GM23338 (cell line): Measurements from ENCODE around the gene ADAT3. TPM values are rescaled to one million over a fixed set of nuclear protein-coding genes. Genes with fewer than 3 reads are reported as not detected.

Experiments used
- ATAC-seq: fragments of 200-7000 bp; cut with Tn5 transposase; 3 replicates; pipeline ENCODE4 v1.9.1; 2020
- DNase-seq: peaks from one replicate; pipeline ENCODE4 v3.0.0-alpha.2; 2015; ENCODE audit warnings: low spot score
- H2AFZ ChIP-seq: fragments of 200-600 bp; sonication (generic); 2 replicates; pipeline ENCODE4 v1.8.0; 2016; ENCODE audit warnings: antibody characterized with exemption, mild to moderate bottlenecking, moderate library complexity
- H3F3A ChIP-seq: fragments of 200-600 bp; sonication (generic); replicated peaks from 2 replicates; pipeline ENCODE4 v1.8.0; 2017; ENCODE audit warnings: antibody characterized with exemption, mixed run types, low read depth
- H3K27ac ChIP-seq: fragments of 200-600 bp; sonication (generic); 2 replicates; pipeline ENCODE4 v1.6.1; 2016; ENCODE audit warnings: low read depth
- H3K27me3 ChIP-seq: fragments of 200-600 bp; sonication (generic); 2 replicates; pipeline ENCODE4 v1.8.0; 2016; ENCODE audit warnings: mild to moderate bottlenecking, mixed run types, moderate library complexity; ENCODE audit not compliant: insufficient read depth
- H3K36me3 ChIP-seq: fragments of 200-600 bp; sonication (generic); 2 replicates; pipeline ENCODE4 v1.8.0; 2016; ENCODE audit warnings: mild to moderate bottlenecking; ENCODE audit not compliant: insufficient read depth
- H3K4me1 ChIP-seq: fragments of 200-600 bp; sonication (generic); 2 replicates; pipeline ENCODE4 v1.8.0; 2016; ENCODE audit warnings: mild to moderate bottlenecking, moderate library complexity; ENCODE audit not compliant: insufficient read depth
- H3K4me2 ChIP-seq: fragments of 200-600 bp; sonication (generic); 2 replicates; pipeline ENCODE4 v1.7.1; 2017; ENCODE audit warnings: mixed run types
- H3K4me3 ChIP-seq: fragments of 200-600 bp; sonication (generic); 2 replicates; pipeline ENCODE4 v1.6.1; 2016; ENCODE audit warnings: mixed run types
- H3K79me2 ChIP-seq: fragments of 200-600 bp; sonication (generic); replicated peaks from 2 replicates; pipeline ENCODE4 v1.8.0; 2017; ENCODE audit warnings: mild to moderate bottlenecking; ENCODE audit not compliant: insufficient read depth
- H3K9me2 ChIP-seq: fragments of 200-600 bp; sonication (generic); 2 replicates; pipeline ENCODE4 v1.8.0; 2017; ENCODE audit not compliant: insufficient read depth
- H4K20me1 ChIP-seq: fragments of 200-600 bp; sonication (generic); replicated peaks from 2 replicates; pipeline ENCODE4 v1.8.0; 2017; ENCODE audit warnings: mild to moderate bottlenecking; ENCODE audit not compliant: insufficient read depth
- H3K27ac Mint-ChIP-seq: 2 replicates; pipeline ENCODE4 v1.8.0; 2020; ENCODE audit warnings: inconsistent platforms, mild to moderate bottlenecking, moderate library complexity, mixed read lengths
- H3K27me3 Mint-ChIP-seq: 3 replicates; pipeline ENCODE4 v1.8.0; 2022; ENCODE audit warnings: low read depth, mild to moderate bottlenecking, moderate library complexity, mixed read lengths, inconsistent platforms; ENCODE audit not compliant: insufficient read depth, poor library complexity
- H3K36me3 Mint-ChIP-seq: 3 replicates; pipeline ENCODE4 v1.8.0; 2021; ENCODE audit warnings: low read depth, mild to moderate bottlenecking, inconsistent platforms, moderate library complexity, mixed read lengths
- H3K4me1 Mint-ChIP-seq: 3 replicates; pipeline ENCODE4 v1.8.0; 2020; ENCODE audit warnings: mild to moderate bottlenecking, inconsistent platforms, mixed read lengths
- H3K4me3 Mint-ChIP-seq: 3 replicates; pipeline ENCODE4 v1.8.0; 2021; ENCODE audit warnings: moderate library complexity, mild to moderate bottlenecking, inconsistent platforms, mixed read lengths
- H3K9me3 Mint-ChIP-seq: 3 replicates; pipeline ENCODE4 v1.8.0; 2020; ENCODE audit warnings: moderate library complexity, mild to moderate bottlenecking, inconsistent platforms, mixed read lengths
- CREB1 ChIP-seq: fragments of 250-450 bp; sonication (Bioruptor Pico); IDR thresholded peaks from 2 replicates; pipeline ENCODE4 v1.5.0; 2020; ENCODE audit warnings: low read depth, mild to moderate bottlenecking, moderate library complexity
- CTCF ChIP-seq, 2 experiments: fragments of 200-600 bp in 1 of 2; sonication (generic) in 1 of 2; conservative IDR thresholded peaks; 2 replicates each; pipeline versions ENCODE4 v1.5.1 to v1.6.1; 2016 to 2017; ENCODE audit warnings: antibody characterized with exemption in 2 of 2, low read depth in 2 of 2, mild to moderate bottlenecking in 2 of 2, moderate library complexity in 1 of 2
- ETS1 ChIP-seq: IDR thresholded peaks from 2 replicates; pipeline ENCODE4 v1.6.1; 2016; ENCODE audit warnings: antibody characterized with exemption
- EZH2 ChIP-seq: fragments of 200-600 bp; sonication (generic); IDR thresholded peaks from one replicate; pipeline ENCODE4 v1.8.0; 2017; ENCODE audit warnings: antibody characterized with exemption, mild to moderate bottlenecking, low read depth; ENCODE audit not compliant: unreplicated experiment
- EZH2phosphoT487 ChIP-seq: fragments of 200-600 bp; sonication (generic); IDR thresholded peaks from one replicate; pipeline ENCODE4 v1.8.1; 2018; ENCODE audit warnings: antibody characterized with exemption; ENCODE audit not compliant: unreplicated experiment
- JUNB ChIP-seq: IDR thresholded peaks from one replicate; pipeline ENCODE4 v1.6.1; 2016; ENCODE audit warnings: antibody characterized with exemption; ENCODE audit not compliant: unreplicated experiment
- NANOG ChIP-seq: IDR thresholded peaks from 2 replicates; pipeline ENCODE4 v1.6.1; 2016; ENCODE audit warnings: antibody characterized with exemption, borderline replicate concordance
- POLR2AphosphoS5 ChIP-seq: IDR thresholded peaks from 2 replicates; pipeline ENCODE4 v1.6.1; 2016; ENCODE audit warnings: antibody characterized with exemption, low read depth
- REST ChIP-seq: IDR thresholded peaks from one replicate; pipeline ENCODE4 v1.6.1; 2018; ENCODE audit warnings: antibody characterized with exemption; ENCODE audit not compliant: unreplicated experiment
- STAT1 ChIP-seq: IDR thresholded peaks from one replicate; pipeline ENCODE4 v1.6.1; 2016; ENCODE audit warnings: antibody characterized with exemption; ENCODE audit not compliant: unreplicated experiment
- ZNF114 ChIP-seq: fragments of 250-450 bp; sonication (Bioruptor Pico); IDR thresholded peaks from 2 replicates; pipeline ENCODE4 v1.5.0; 2020; ENCODE audit warnings: mild to moderate bottlenecking, moderate library complexity
- ZNF331 ChIP-seq: fragments of 250-450 bp; sonication (Bioruptor Pico); IDR thresholded peaks from 2 replicates; pipeline ENCODE4 v1.5.0; 2020; ENCODE audit warnings: low read depth, mild to moderate bottlenecking, moderate library complexity
- ZNF462 ChIP-seq: fragments of 250-450 bp; sonication (Bioruptor Pico); IDR thresholded peaks from 2 replicates; pipeline ENCODE4 v1.5.0; 2020; ENCODE audit warnings: mild to moderate bottlenecking, moderate library complexity
- polyA plus RNA-seq: library from polyadenylated mRNA; unstranded; fragments of >200 nt; fragmentation: Nextera tagmentation; extraction: Ambion mirVana; gene quantifications from 2 replicates; pipeline ENCODE4 v1.2.1, GENCODE V29; 2016
- total RNA-seq: library from RNA; depleted of rRNA; stranded (reverse); fragments of >200 nt; shearing (Covaris generic); gene quantifications from 2 replicates; pipeline ENCODE4 v1.2.3, GENCODE V29; 2014

The ADAT3 gene
- total and polyA plus RNA-seq, 2 experiments from 2014 or later: 7.9 to 12.4 TPM

- no peak overlapping the region for H3K27ac ChIP-seq
- DNase-seq (no peak), ATAC-seq (no peak)
- no peaks in the 10 kb centered on the region for H3F3A ChIP-seq
- H3K36me3 ChIP-seq: peaks cover 4% of the 10 kb centered on the region; the same call in 1 of the 2 replicates
- Mint-ChIP-seq H3K9me3 (no peaks in the 10 kb centered on the region), H3K4me3 (no peak overlapping the region), H3K36me3 (peaks cover 9% of the 10 kb centered on the region; the same call in 1 of the 3 replicates), H3K27me3 (peaks cover 2% of the 10 kb centered on the region), H3K27ac (no peak overlapping the region), H3K4me1 (peaks cover 10% of the 10 kb centered on the region; the same call in 2 of the 3 replicates)
- no peaks in the 10 kb centered on the region; the same call in 1 of the 2 replicates for H3K4me1 ChIP-seq
- H4K20me1 ChIP-seq: peaks cover 37% of the 10 kb centered on the region
- TF ChIP-seq ZNF114 (CRISPR knock-in tag) (no peak), CTCF (conservative IDR thresholded peaks at IDR 0.05; ENCODE audit: low read depth in 2 of 2) (no peak), STAT1 (no peak), JUNB (no peak), ETS1 (no peak), ZNF331 (CRISPR knock-in tag) (no peak), EZH2phosphoT487 (no peak), POLR2AphosphoS5 (no peak), REST (no peak), EZH2 (no peak), ZNF462 (CRISPR knock-in tag) (no peak), CREB1 (no peak), NANOG (no peak)
- no peak overlapping the region for H3K4me3 ChIP-seq
- H3K79me2 ChIP-seq: peaks cover 89% of the 10 kb centered on the region
- H3K9me2 ChIP-seq: no peaks in the 10 kb centered on the region
- no peak overlapping the region for H3K4me2 ChIP-seq
- no peaks in the 10 kb centered on the region for H3K27me3 ChIP-seq
- no peak overlapping the region for H2AFZ ChIP-seq
Measured at GRCh38 chr19:1954532-1954933, 49.3 kb downstream of the ADAT3 start.
